OCI-LY3 (cell line): ENCODE results near the gene SH2B2.

Source experiments
- CTCF ChIP-seq: fragments of 200-600, 300-600 bp; sonication (generic); IDR thresholded peaks from 2 replicates; pipeline ENCODE4 v1.5.1; 2014; ENCODE audit warnings: antibody characterized with exemption, low read length, low read depth
- EZH2phosphoT487 ChIP-seq: fragments of 200-600 bp; shearing (Covaris generic); IDR thresholded peaks from 2 replicates; pipeline ENCODE4 v1.6.1; 2018; ENCODE audit warnings: antibody characterized with exemption, mixed run types, low read depth

- TF ChIP-seq EZH2phosphoT487: no peak
- TF ChIP-seq CTCF: no peak
These were observed 38.6 kb upstream of the SH2B2 start for GRCh38 chr7:102248081-102248455.
